ENCODE data around the gene ADGRV1. TPM values are rescaled to one million over a fixed set of nuclear protein-coding genes. Genes with fewer than 3 reads are reported as not detected.

The ADGRV1 gene
- total and polyA plus RNA-seq, 9 of the 15 experiments (the other 6 are each of a cell fraction or from before 2014, with no cell fraction given), result 21.7 to 156 (median 58.2) TPM

- TF ChIP-seq ZFP1 (CRISPR knock-in tag; IDR thresholded peaks at IDR 0.05) (no peak), CTCF (IDR thresholded peaks at IDR 0.05 in 2 of 3, conservative IDR thresholded peaks at IDR 0.05 in 1 of 3; ENCODE audit: insufficient read depth in 2 of 3, low read depth in 1 of 3, low read length in 3 of 3) (peak; percentile 24 to 77 (median 31); a peak in 3 of 6 replicates)
- FAIRE-seq (no peak), DNase-seq (ENCODE audit: extremely low read depth in 1 of 4, low spot score in 3 of 4) (peak in 1 of 4 experiments; percentile 13), ATAC-seq (peak; percentile 89)
- no TSS peak for BruUV-seq (replicated peaks)
- no peaks in the 10 kb centered on the region for H3K4me1 ChIP-seq (replicated peaks in 1 of 2; ENCODE audit: control insufficient read depth in 2 of 2, insufficient read depth in 2 of 2, low read length in 2 of 2)
- POLR2A ChIA-PET, result no interaction called here
- CTCF ChIA-PET (ENCODE audit: low intra/inter-chr PET ratio), result interaction anchor here (0.6 kb wide), 1 partner anchor 84 kb away, joined by 3 read pairs; no protein-coding TSS in a partner anchor
- no peak overlapping the region for H2AFZ ChIP-seq (ENCODE audit: low read depth, low read length)
- no peaks in the 10 kb centered on the region for H3K9me3 ChIP-seq (replicated peaks; ENCODE audit: control insufficient read depth, insufficient read depth, low read depth, low read length)
- H3K4me3 ChIP-seq, result no peak overlapping the region
- no peaks in the 10 kb centered on the region for H3K27me3 ChIP-seq (ENCODE audit: control insufficient read depth in 2 of 2, insufficient read depth in 2 of 2, low read length in 2 of 2)
- H4K20me1 ChIP-seq (replicated peaks; ENCODE audit: control insufficient read depth, insufficient read depth, low read length), result no peaks in the 10 kb centered on the region
- intact Hi-C loops (cut with micrococcal nuclease) (no loop called here), in situ Hi-C loops (cut with MboI) (no loop called here)
- no peaks in the 10 kb centered on the region for H3K9me1 ChIP-seq (ENCODE audit: control insufficient read depth, insufficient read depth, low read length)
- H3K4me2 ChIP-seq (ENCODE audit: insufficient read depth, low read length), result no peak overlapping the region
- H3K36me3 ChIP-seq (ENCODE audit: control insufficient read depth, insufficient read depth, low read length), result peaks cover 33% of the 10 kb centered on the region; the same call in 2 of the 3 replicates
- H3K79me2 ChIP-seq (ENCODE audit: control insufficient read depth, insufficient read depth, low read length), result no peaks in the 10 kb centered on the region
- no peak overlapping the region for H3K9ac ChIP-seq (ENCODE audit: insufficient read depth in 1 of 2, low read depth in 2 of 2, low read length in 2 of 2)
- no peak overlapping the region for H3K27ac ChIP-seq (ENCODE audit: extremely low read depth, low read depth, low read length)
These were observed 291.3 kb downstream of the ADGRV1 start for GRCh38 chr5:90849939-90850338.

GRCh38 chr5:90852531-90852930 lies 293.9 kb downstream of the ADGRV1 start:
- no peak overlapping the region for H3K9ac ChIP-seq (ENCODE audit: insufficient read depth in 1 of 2, low read depth in 2 of 2, low read length in 2 of 2)
- TF ChIP-seq KDM1A (IDR thresholded peaks at IDR 0.05), result 0 out of 4 replicates have a peak, but pooled peaks of 1 of the 2 experiments have one; percentile 15
- TF ChIP-seq ZNF165 (CRISPR knock-in tag; IDR thresholded peaks at IDR 0.05; ENCODE audit: borderline replicate concordance), result no peak
- POLR2A ChIA-PET, result no interaction called here
- no peaks in the 10 kb centered on the region for H3K9me1 ChIP-seq (ENCODE audit: control insufficient read depth, insufficient read depth, low read length)
- no peaks in the 10 kb centered on the region for H4K20me1 ChIP-seq (replicated peaks; ENCODE audit: control insufficient read depth, insufficient read depth, low read length)
- no peaks in the 10 kb centered on the region for H3K9me3 ChIP-seq (replicated peaks; ENCODE audit: control insufficient read depth, insufficient read depth, low read depth, low read length)
- H3K36me3 ChIP-seq (ENCODE audit: control insufficient read depth, insufficient read depth, low read length), result peaks cover 54% of the 10 kb centered on the region; the same call in 2 of the 3 replicates
- no peak overlapping the region for H2AFZ ChIP-seq (ENCODE audit: low read depth, low read length)
- BruUV-seq (replicated peaks), result no TSS peak
- no peak overlapping the region for H3K4me2 ChIP-seq (ENCODE audit: insufficient read depth, low read length)
- intact Hi-C loops (cut with micrococcal nuclease) (no loop called here), in situ Hi-C loops (cut with MboI) (no loop called here)
- no peak overlapping the region for H3K4me3 ChIP-seq
- no peaks in the 10 kb centered on the region for H3K79me2 ChIP-seq (ENCODE audit: control insufficient read depth, insufficient read depth, low read length)
- CTCF ChIA-PET (ENCODE audit: low intra/inter-chr PET ratio), result no interaction called here
- ATAC-seq (no peak), DNase-seq (ENCODE audit: extremely low read depth in 1 of 4, low spot score in 3 of 4) (no peak), FAIRE-seq (no peak)
- no peak overlapping the region for H3K27ac ChIP-seq (ENCODE audit: extremely low read depth, low read depth, low read length)
- H3K27me3 ChIP-seq (ENCODE audit: control insufficient read depth in 2 of 2, insufficient read depth in 2 of 2, low read length in 2 of 2), result no peaks in the 10 kb centered on the region
- no peaks in the 10 kb centered on the region for H3K4me1 ChIP-seq (replicated peaks in 1 of 2; ENCODE audit: control insufficient read depth in 2 of 2, insufficient read depth in 2 of 2, low read length in 2 of 2)

Measured in K562 (cell line).